SK-N-SH (cell line): ENCODE results near the gene PARVB. TPM values are rescaled to one million over a fixed set of nuclear protein-coding genes. Genes with fewer than 3 reads are reported as not detected.

Experiments
- CTCF ChIA-PET: fragments of 300-600, 350-600 bp; formaldehyde crosslinking; extraction: SDS; loops from one replicate; lab custom pipeline; 2021; lab: Yijun Ruan, JAX
- POLR2A ChIA-PET: fragments of 350-600 bp; sonication (Branson Sonifier 250); formaldehyde crosslinking; extraction: SDS; loops from one replicate; lab custom pipeline; 2020; ENCODE audit warnings: antibody characterized with exemption, inconsistent platforms; lab: Yijun Ruan, JAX
- DNase-seq: peaks from one replicate; pipeline ENCODE4 v3.0.0; 2012
- H2AFZ ChIP-seq: fragments of 200-600 bp; sonication (generic); 2 replicates; pipeline ENCODE4 v1.8.1; 2016; ENCODE audit warnings: antibody characterized with exemption, mild to moderate bottlenecking, low read depth
- H3F3A ChIP-seq: fragments of 200-600 bp; sonication (generic); replicated peaks from 2 replicates; pipeline ENCODE3; 2016; ENCODE audit warnings: antibody characterized with exemption, mild to moderate bottlenecking; ENCODE audit not compliant: insufficient read depth
- H3K27ac ChIP-seq, 2 experiments: fragments of 200-500 bp in 1 of 2; fragments of 200-600 bp in 1 of 2; sonication (Bioruptor generic) in 1 of 2; sonication (generic), shearing (Covaris generic) in 1 of 2; 2 replicates each; pipeline versions ENCODE4 v1.5.1 to v1.6.1; 2014 to 2016; ENCODE audit warnings: low read depth in 2 of 2, inconsistent platforms in 1 of 2, low read length in 1 of 2, mild to moderate bottlenecking in 1 of 2, mixed read lengths in 1 of 2
- H3K27me3 ChIP-seq: fragments of 200-600 bp; sonication (generic), shearing (Covaris generic); 2 replicates; pipeline ENCODE4 v1.6.1; 2016; ENCODE audit warnings: mixed run types; ENCODE audit not compliant: insufficient read depth
- H3K36me3 ChIP-seq, 2 experiments: fragments of 200-500 bp in 1 of 2; fragments of 200-600 bp in 1 of 2; sonication (Bioruptor generic) in 1 of 2; sonication (generic) in 1 of 2; replicated peaks in 1 of 2; 2 replicates each; pipeline versions ENCODE3 to v1.5.1; 2014 to 2016; ENCODE audit warnings: low read length in 1 of 2, mild to moderate bottlenecking in 1 of 2; ENCODE audit not compliant: insufficient read depth in 2 of 2, control insufficient read depth in 1 of 2
- H3K4me1 ChIP-seq, 2 experiments: fragments of 200-500 bp in 1 of 2; fragments of 200-600 bp in 1 of 2; sonication (Bioruptor generic) in 1 of 2; sonication (generic), shearing (Covaris generic) in 1 of 2; 2 replicates each; pipeline versions ENCODE4 v1.5.1 to v1.6.1; 2014 to 2016; ENCODE audit warnings: low read depth in 1 of 2, low read length in 1 of 2, mixed run types in 1 of 2; ENCODE audit not compliant: insufficient read depth in 2 of 2, control insufficient read depth in 1 of 2
- H3K4me2 ChIP-seq: fragments of 200-600 bp; sonication (generic), shearing (Covaris generic); 2 replicates; pipeline ENCODE4 v1.6.1; 2017; ENCODE audit warnings: mixed run types
- H3K4me3 ChIP-seq, 2 experiments: fragments of 200-500 bp in 1 of 2; fragments of 200-600 bp in 1 of 2; sonication (Bioruptor generic) in 1 of 2; sonication (generic), shearing (Covaris generic) in 1 of 2; 2 replicates each; pipeline versions ENCODE4 v1.5.1 to v1.8.1; 2014 to 2016; ENCODE audit warnings: low read depth in 2 of 2, inconsistent platforms in 1 of 2, low read length in 1 of 2, mild to moderate bottlenecking in 1 of 2, mixed read lengths in 1 of 2, moderate library complexity in 1 of 2
- H3K79me2 ChIP-seq: fragments of 200-600 bp; sonication (generic); 2 replicates; pipeline ENCODE4 v1.8.1; 2017; ENCODE audit warnings: mild to moderate bottlenecking; ENCODE audit not compliant: insufficient read depth
- H3K9ac ChIP-seq: fragments of 200-600 bp; sonication (generic); 2 replicates; pipeline ENCODE4 v1.6.1; 2017; ENCODE audit warnings: mixed run types
- H3K9me2 ChIP-seq: fragments of 200-600 bp; sonication (generic); 2 replicates; pipeline ENCODE4 v1.6.1; 2017; ENCODE audit warnings: mixed run types
- H3K9me3 ChIP-seq: fragments of 200-600 bp; sonication (generic); 2 replicates; pipeline ENCODE4 v1.6.1; 2017; ENCODE audit warnings: mixed run types, mild to moderate bottlenecking, moderate library complexity
- H4K20me1 ChIP-seq: fragments of 200-600 bp; sonication (generic); 2 replicates; pipeline ENCODE4 v1.6.1; 2017; ENCODE audit warnings: mild to moderate bottlenecking, mixed run types; ENCODE audit not compliant: insufficient read depth
- EZH2phosphoT487 ChIP-seq: fragments of 200-600 bp; sonication (generic); IDR thresholded peaks from 2 replicates; pipeline ENCODE4 v1.6.1; 2017; ENCODE audit warnings: low read depth, mixed run types, mild to moderate bottlenecking, antibody characterized with exemption, moderate library complexity, borderline replicate concordance
- FOSL2 ChIP-seq: IDR thresholded peaks from 2 replicates; pipeline ENCODE4 v1.4.0; 2012; ENCODE audit warnings: low read depth, mild to moderate bottlenecking, moderate library complexity, borderline replicate concordance
- GATA2 ChIP-seq: sonication (generic); formaldehyde crosslinking; IDR thresholded peaks from 2 replicates; pipeline ENCODE4 v1.5.0; 2020; ENCODE audit warnings: mild to moderate bottlenecking, missing genetic modification reagents
- JUND ChIP-seq: IDR thresholded peaks from 2 replicates; pipeline ENCODE4 v1.4.0; 2012
- MEF2A ChIP-seq: IDR thresholded peaks from 2 replicates; pipeline ENCODE4 v1.4.0; 2012; ENCODE audit warnings: low read depth, borderline replicate concordance
- MXI1 ChIP-seq: IDR thresholded peaks from 2 replicates; pipeline ENCODE4 v1.6.1; 2012; ENCODE audit warnings: mild to moderate bottlenecking, low read depth, low read length, improper control_type of control experiment
- NRF1 ChIP-seq: IDR thresholded peaks from 2 replicates; pipeline ENCODE4 v1.6.1; 2012; ENCODE audit warnings: low read depth, mild to moderate bottlenecking, low read length
- POLR2AphosphoS5 ChIP-seq: IDR thresholded peaks from 2 replicates; pipeline ENCODE4 v1.6.1; 2012; ENCODE audit warnings: low read depth, low read length
- RAD21 ChIP-seq: IDR thresholded peaks from 2 replicates; pipeline ENCODE4 v1.6.1; 2012; ENCODE audit warnings: mild to moderate bottlenecking, low read length
- SIN3A ChIP-seq: IDR thresholded peaks from 2 replicates; pipeline ENCODE4 v1.6.1; 2012; ENCODE audit warnings: low read depth, mild to moderate bottlenecking, low read length, moderate library complexity, borderline replicate concordance
- SMC3 ChIP-seq: IDR thresholded peaks from 2 replicates; pipeline ENCODE4 v1.6.1; 2012; ENCODE audit warnings: low read depth, low read length, improper control_type of control experiment
- TCF12 ChIP-seq: IDR thresholded peaks from 2 replicates; pipeline ENCODE4 v1.4.0; 2012
- TEAD4 ChIP-seq: IDR thresholded peaks from 2 replicates; pipeline ENCODE4 v1.4.0; 2012; ENCODE audit warnings: mild to moderate bottlenecking, borderline replicate concordance; ENCODE audit not compliant: insufficient read depth
- YY1 ChIP-seq: IDR thresholded peaks from 2 replicates; pipeline ENCODE4 v1.4.0; 2012; ENCODE audit warnings: low read depth, mild to moderate bottlenecking
- WGBS: methylation state at CpG from one replicate; pipeline ENCODE4 v1.1.6; 2017; ENCODE audit warnings: low lambda C conversion rate; 5-methylcytosine and 5-hydroxymethylcytosine counted together
- polyA plus RNA-seq, 3 experiments: library from polyadenylated mRNA; depleted of rRNA; stranded (reverse); fragments of >200 nt; gene quantifications; 2 replicates each; pipeline ENCODE4 v1.2.3, GENCODE V29; 2012
- TF ChIP-seq, protein P1 (sequence below): IDR thresholded peaks from 2 replicates; pipeline ENCODE4 v1.6.1; 2012; ENCODE audit warnings: mild to moderate bottlenecking, low read depth, low read length, moderate library complexity
- TF ChIP-seq, protein P2 (sequence below): IDR thresholded peaks from 2 replicates; pipeline ENCODE4 v1.4.0; 2012; ENCODE audit warnings: low read depth
- TF ChIP-seq, protein P3 (sequence below): fragments of 150-350 bp; IDR thresholded peaks from 2 replicates; pipeline ENCODE4 v1.6.1; 2016; ENCODE audit warnings: mild to moderate bottlenecking, low read depth, low read length
- TF ChIP-seq, protein P4 (sequence below): fragments of 150-350 bp; IDR thresholded peaks from 2 replicates; pipeline ENCODE4 v1.6.1; 2017; ENCODE audit warnings: antibody characterized with exemption, low read length, low read depth, borderline replicate concordance
- TF ChIP-seq, protein P5 (sequence below): IDR thresholded peaks from 2 replicates; pipeline ENCODE4; 2012

The PARVB gene
- polyA plus RNA-seq, 1 of the 3 experiments (the other 2 are of a cell fraction), result 87.8 TPM

DNA sequence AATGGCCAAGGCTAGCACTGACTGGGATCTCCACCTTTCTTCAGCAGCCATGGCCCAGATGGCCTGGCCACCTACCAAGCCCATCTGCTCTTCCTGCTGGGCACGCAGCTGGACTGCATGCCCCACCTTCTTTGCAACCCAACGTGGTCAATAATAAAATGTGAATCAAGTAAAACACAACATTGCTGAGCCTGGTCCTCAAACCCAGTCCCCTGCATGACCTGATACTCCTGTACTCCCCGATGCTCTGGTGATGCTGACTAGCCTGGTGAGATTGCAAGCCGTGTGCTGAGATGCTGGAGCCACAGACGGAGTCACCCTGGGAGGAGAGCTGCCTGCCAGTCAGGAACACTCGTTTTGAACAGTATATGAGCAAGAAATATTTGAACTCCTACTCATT lies 190.7 kb downstream of the PARVB start:
- Histone ChIP-seq H3K36me3 (no peaks in the 10 kb centered on the region), H4K20me1 (no peaks in the 10 kb centered on the region), H3F3A (no peaks in the 10 kb centered on the region), H3K27ac (no peak overlapping the region), H3K9me3 (no peaks in the 10 kb centered on the region), H2AFZ (no peak overlapping the region), H3K4me3 (no peak overlapping the region), H3K9ac (no peak overlapping the region), H3K79me2 (no peaks in the 10 kb centered on the region), H3K9me2 (no peaks in the 10 kb centered on the region), H3K27me3 (no peaks in the 10 kb centered on the region; the same call in 1 of the 2 replicates), H3K4me1 (no peaks in the 10 kb centered on the region; a peak in 1 of 4 replicates), H3K4me2 (no peak overlapping the region)
- ChIA-PET POLR2A (no interaction called here), CTCF (interaction anchor here (0.6 kb wide), 1 partner anchor 102 kb away, joined by 3 read pairs; no protein-coding TSS in a partner anchor)
- TF ChIP-seq MXI1 (no peak), MEF2A (no peak), SMC3 (no peak), RAD21 (no peak), JUND (no peak), EZH2phosphoT487 (no peak), GATA2 (no peak), FOSL2 (no peak), YY1 (no peak), SIN3A (no peak), TCF12 (no peak), POLR2AphosphoS5 (no peak), NRF1 (no peak), TEAD4 (no peak)
- TF ChIP-seq, protein P1, sequence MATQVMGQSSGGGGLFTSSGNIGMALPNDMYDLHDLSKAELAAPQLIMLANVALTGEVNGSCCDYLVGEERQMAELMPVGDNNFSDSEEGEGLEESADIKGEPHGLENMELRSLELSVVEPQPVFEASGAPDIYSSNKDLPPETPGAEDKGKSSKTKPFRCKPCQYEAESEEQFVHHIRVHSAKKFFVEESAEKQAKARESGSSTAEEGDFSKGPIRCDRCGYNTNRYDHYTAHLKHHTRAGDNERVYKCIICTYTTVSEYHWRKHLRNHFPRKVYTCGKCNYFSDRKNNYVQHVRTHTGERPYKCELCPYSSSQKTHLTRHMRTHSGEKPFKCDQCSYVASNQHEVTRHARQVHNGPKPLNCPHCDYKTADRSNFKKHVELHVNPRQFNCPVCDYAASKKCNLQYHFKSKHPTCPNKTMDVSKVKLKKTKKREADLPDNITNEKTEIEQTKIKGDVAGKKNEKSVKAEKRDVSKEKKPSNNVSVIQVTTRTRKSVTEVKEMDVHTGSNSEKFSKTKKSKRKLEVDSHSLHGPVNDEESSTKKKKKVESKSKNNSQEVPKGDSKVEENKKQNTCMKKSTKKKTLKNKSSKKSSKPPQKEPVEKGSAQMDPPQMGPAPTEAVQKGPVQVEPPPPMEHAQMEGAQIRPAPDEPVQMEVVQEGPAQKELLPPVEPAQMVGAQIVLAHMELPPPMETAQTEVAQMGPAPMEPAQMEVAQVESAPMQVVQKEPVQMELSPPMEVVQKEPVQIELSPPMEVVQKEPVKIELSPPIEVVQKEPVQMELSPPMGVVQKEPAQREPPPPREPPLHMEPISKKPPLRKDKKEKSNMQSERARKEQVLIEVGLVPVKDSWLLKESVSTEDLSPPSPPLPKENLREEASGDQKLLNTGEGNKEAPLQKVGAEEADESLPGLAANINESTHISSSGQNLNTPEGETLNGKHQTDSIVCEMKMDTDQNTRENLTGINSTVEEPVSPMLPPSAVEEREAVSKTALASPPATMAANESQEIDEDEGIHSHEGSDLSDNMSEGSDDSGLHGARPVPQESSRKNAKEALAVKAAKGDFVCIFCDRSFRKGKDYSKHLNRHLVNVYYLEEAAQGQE, result no peak
- TF ChIP-seq, protein P2, sequence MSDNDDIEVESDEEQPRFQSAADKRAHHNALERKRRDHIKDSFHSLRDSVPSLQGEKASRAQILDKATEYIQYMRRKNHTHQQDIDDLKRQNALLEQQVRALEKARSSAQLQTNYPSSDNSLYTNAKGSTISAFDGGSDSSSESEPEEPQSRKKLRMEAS, result no peak
- TF ChIP-seq, protein P3, sequence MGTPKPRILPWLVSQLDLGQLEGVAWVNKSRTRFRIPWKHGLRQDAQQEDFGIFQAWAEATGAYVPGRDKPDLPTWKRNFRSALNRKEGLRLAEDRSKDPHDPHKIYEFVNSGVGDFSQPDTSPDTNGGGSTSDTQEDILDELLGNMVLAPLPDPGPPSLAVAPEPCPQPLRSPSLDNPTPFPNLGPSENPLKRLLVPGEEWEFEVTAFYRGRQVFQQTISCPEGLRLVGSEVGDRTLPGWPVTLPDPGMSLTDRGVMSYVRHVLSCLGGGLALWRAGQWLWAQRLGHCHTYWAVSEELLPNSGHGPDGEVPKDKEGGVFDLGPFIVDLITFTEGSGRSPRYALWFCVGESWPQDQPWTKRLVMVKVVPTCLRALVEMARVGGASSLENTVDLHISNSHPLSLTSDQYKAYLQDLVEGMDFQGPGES, result no peak
- TF ChIP-seq, protein P4, sequence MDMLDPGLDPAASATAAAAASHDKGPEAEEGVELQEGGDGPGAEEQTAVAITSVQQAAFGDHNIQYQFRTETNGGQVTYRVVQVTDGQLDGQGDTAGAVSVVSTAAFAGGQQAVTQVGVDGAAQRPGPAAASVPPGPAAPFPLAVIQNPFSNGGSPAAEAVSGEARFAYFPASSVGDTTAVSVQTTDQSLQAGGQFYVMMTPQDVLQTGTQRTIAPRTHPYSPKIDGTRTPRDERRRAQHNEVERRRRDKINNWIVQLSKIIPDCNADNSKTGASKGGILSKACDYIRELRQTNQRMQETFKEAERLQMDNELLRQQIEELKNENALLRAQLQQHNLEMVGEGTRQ, result no peak
- TF ChIP-seq, protein P5, sequence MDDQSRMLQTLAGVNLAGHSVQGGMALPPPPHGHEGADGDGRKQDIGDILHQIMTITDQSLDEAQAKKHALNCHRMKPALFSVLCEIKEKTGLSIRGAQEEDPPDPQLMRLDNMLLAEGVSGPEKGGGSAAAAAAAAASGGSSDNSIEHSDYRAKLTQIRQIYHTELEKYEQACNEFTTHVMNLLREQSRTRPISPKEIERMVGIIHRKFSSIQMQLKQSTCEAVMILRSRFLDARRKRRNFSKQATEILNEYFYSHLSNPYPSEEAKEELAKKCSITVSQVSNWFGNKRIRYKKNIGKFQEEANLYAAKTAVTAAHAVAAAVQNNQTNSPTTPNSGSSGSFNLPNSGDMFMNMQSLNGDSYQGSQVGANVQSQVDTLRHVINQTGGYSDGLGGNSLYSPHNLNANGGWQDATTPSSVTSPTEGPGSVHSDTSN, result no peak
- 29% methylated on average over 4 of the region's 6 CpGs for WGBS
- no peak for DNase-seq
